Peyer's patch (tissue), 4 donors: ENCODE measurements around the gene MTM1.

Experiments
- CTCF ChIP-seq, 6 experiments: fragments of 450-650 bp in 4 of 6; fragments of 200-600 bp in 2 of 6; sonication (generic) in 1 of 6; IDR thresholded peaks; one replicate each; pipeline ENCODE4 v1.5.1; 2017 to 2019; ENCODE audit warnings: antibody characterized with exemption in 6 of 6, mild to moderate bottlenecking in 3 of 6, moderate library complexity in 1 of 6
- POLR2A ChIP-seq, 2 donors: fragments of 450-650 bp; IDR thresholded peaks; one replicate each; pipeline ENCODE4 v1.5.1; 2017; ENCODE audit warnings: antibody characterized with exemption in 2 of 2, mild to moderate bottlenecking in 2 of 2, moderate library complexity in 2 of 2

DNA sequence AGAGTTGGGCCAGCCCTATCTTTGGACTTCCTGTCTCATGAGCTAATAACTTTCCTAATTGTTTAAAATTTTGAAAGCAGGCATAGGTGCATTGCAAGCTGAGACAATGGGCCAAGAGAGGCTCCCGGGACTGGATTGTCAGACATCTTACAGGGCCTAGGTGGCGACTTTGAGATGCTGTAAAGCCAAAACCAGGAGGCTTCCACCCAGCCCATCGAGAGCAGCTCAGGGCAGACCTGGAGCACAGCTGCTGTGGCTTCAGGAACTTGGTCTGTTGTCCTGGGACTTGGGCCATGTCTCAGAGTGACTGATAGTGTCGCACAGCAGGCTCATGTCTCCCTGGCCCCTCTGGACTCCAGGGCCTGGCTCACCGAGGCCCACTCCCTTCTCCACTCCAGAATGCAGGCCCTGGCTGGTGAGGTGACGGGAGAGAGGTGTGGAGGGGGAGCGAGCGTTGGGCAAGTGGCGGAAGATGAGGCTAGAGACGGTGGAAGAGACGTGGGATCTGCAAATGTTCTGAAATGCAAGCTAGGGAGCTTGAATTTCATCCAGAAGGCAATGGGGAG is 24.1 kb upstream of the MTM1 start:
- no peak for TF ChIP-seq CTCF (IDR thresholded peaks at IDR 0.05)
- no peak for TF ChIP-seq POLR2A (IDR thresholded peaks at IDR 0.05)
